Ectodermal cell (in vitro differentiated cells): ENCODE results near the gene ZNF532.
"Not testable (repeated sequence)": the region's sequence is repeated elsewhere in the genome, so short reads cannot be mapped to it uniquely, and the experiment has no call there.

Experiments
- H3K27ac ChIP-seq: 2 replicates; pipeline ENCODE4 v1.7.0; 2013; ENCODE audit warnings: mild to moderate bottlenecking, low read depth, low read length; ENCODE audit not compliant: insufficient read depth, poor library complexity, severe bottlenecking
- H3K27me3 ChIP-seq: 2 replicates; pipeline ENCODE4 v1.7.0; 2013; ENCODE audit warnings: mild to moderate bottlenecking, low read length; ENCODE audit not compliant: insufficient read depth, control insufficient read depth, poor library complexity, severe bottlenecking
- H3K36me3 ChIP-seq: one replicate; pipeline ENCODE4 v1.7.0; 2013; ENCODE audit warnings: low read length; ENCODE audit not compliant: control insufficient read depth, insufficient read depth
- H3K4me1 ChIP-seq: one replicate; pipeline ENCODE4 v1.7.0; 2013; ENCODE audit warnings: low read length; ENCODE audit not compliant: control insufficient read depth, insufficient read depth
- H3K4me3 ChIP-seq: 2 replicates; pipeline ENCODE4 v1.7.0; 2013; ENCODE audit warnings: low read depth, low read length, control low read depth; ENCODE audit not compliant: insufficient read depth
- H3K9me3 ChIP-seq: 2 replicates; pipeline ENCODE4 v1.7.0; 2013; ENCODE audit warnings: mild to moderate bottlenecking, low read length, moderate library complexity; ENCODE audit not compliant: control insufficient read depth
- WGBS, 2 experiments: methylation state at CpG; one replicate each; pipeline ENCODE4 v1.1.7; 2013; ENCODE audit warnings: missing lambda C conversion rate in 2 of 2; 5-methylcytosine and 5-hydroxymethylcytosine counted together

ZNF532 gene

GRCh38 chr18:58911766-58912165 is 47.1 kb downstream of the ZNF532 start:
- Histone ChIP-seq H3K4me3 (no peak overlapping the region), H3K27ac (no peak overlapping the region), H3K27me3 (no peaks in the 10 kb centered on the region), H3K4me1 (peaks cover 33% of the 10 kb centered on the region), H3K9me3 (no peaks in the 10 kb centered on the region), H3K36me3 (peaks cover 7% of the 10 kb centered on the region)
- WGBS, 2 experiments: 65 to 66% methylated on average over 8 of the region's 8 CpGs

DNA sequence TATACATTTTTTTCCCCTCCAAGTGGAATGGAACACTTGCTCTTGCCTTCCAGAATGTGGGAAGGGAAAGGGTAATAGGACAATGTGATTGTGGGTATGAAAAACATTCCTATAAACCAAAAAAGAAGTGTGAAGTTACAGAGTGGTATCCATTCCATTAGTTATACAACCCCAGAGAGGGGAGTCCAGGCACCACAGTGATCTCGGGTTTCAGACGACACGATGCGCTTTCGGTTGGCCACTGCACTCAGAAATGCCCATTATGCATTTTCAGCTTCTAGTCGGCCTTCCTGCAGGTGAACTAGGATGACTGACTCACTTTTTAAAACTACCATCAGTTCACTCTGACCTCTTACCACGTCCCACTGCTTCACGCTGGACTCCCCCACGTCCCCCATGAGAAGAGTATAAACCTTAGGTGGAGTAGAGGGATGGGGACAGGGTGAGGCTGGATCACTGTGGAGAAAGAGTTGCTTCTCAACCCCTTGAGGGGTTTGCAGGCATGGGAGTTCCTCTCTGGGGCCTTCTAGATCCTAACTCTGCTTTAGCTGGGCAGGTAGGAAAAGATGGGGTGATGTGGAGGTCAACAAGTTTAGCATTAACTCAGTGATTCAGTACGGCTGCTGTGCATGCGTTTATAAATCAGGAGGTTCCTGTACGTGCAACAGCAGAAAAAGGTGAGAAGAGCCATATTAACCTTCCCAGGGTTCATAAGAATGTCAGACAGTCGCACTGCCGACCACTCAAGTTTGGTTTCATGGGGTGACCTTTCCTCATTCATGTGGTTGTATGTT is 50.5 kb downstream of the ZNF532 start:
- H3K36me3 ChIP-seq: peaks cover 36% of the 10 kb centered on the region
- H3K27me3 ChIP-seq: no peaks in the 10 kb centered on the region
- H3K4me3 ChIP-seq: no peak overlapping the region
- no peaks in the 10 kb centered on the region for H3K9me3 ChIP-seq
- WGBS, 2 experiments: 83 to 86% methylated on average over 14 of the region's 14 CpGs
- no peak overlapping the region for H3K27ac ChIP-seq
- peaks cover 25% of the 10 kb centered on the region for H3K4me1 ChIP-seq

DNA sequence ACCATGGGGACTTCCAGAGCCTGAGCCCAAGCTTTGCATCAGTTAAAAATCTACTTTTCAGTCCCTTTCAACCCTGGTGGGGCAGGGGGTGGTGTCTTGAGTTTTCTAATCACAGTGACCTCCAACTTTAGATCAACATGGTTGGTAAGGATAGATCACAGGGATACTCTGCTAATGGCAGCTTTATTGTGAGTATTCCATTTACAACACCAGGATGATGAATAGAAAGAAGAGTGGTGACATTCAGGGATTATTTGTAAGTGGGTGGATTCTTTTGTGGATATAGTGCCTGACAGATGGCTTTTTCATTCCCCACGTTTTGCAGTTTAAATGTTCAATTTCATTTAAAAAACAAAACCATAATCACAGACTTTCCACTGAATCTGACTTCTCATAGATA is 51.3 kb downstream of the ZNF532 start:
- H3K27me3 ChIP-seq: no peaks in the 10 kb centered on the region
- H3K4me1 ChIP-seq: peaks cover 19% of the 10 kb centered on the region
- H3K9me3 ChIP-seq: no peaks in the 10 kb centered on the region
- H3K4me3 ChIP-seq: no peak overlapping the region
- peaks cover 42% of the 10 kb centered on the region for H3K36me3 ChIP-seq
- WGBS, 2 experiments: 83% methylated on average over 1 of the region's 1 CpG; no CpG with 5 or more reads in 1 of the 2 experiments
- H3K27ac ChIP-seq: no peak overlapping the region

GRCh38 chr18:58919934-58920333 is 55.3 kb downstream of the ZNF532 start:
- H3K36me3 ChIP-seq: peaks cover 68% of the 10 kb centered on the region
- H3K9me3 ChIP-seq, H3K27me3 ChIP-seq, H3K4me1 ChIP-seq, H3K27ac ChIP-seq, H3K4me3 ChIP-seq: not testable (repeated sequence)
- WGBS, 2 experiments: 95 to 96% methylated on average over 13 to 16 of the region's 16 CpGs

GRCh38 chr18:58922995-58923394 is 58.3 kb downstream of the ZNF532 start:
- WGBS, 2 experiments: 92 to 96% methylated on average over 10 of the region's 10 CpGs
- no peak overlapping the region for H3K27ac ChIP-seq
- no peaks in the 10 kb centered on the region for H3K9me3 ChIP-seq
- H3K4me1 ChIP-seq: peaks cover 5% of the 10 kb centered on the region
- no peaks in the 10 kb centered on the region for H3K27me3 ChIP-seq
- H3K4me3 ChIP-seq: no peak overlapping the region
- peaks cover 50% of the 10 kb centered on the region for H3K36me3 ChIP-seq

GRCh38 chr18:58924473-58924872 is 59.8 kb downstream of the ZNF532 start:
- H3K27me3 ChIP-seq: no peaks in the 10 kb centered on the region
- H3K4me1 ChIP-seq: peaks cover 11% of the 10 kb centered on the region
- H3K4me3 ChIP-seq: no peak overlapping the region
- H3K27ac ChIP-seq: no peak overlapping the region
- H3K36me3 ChIP-seq: peaks cover 46% of the 10 kb centered on the region
- no peaks in the 10 kb centered on the region for H3K9me3 ChIP-seq
- 95 to 96% methylated on average over 2 to 3 of the region's 3 CpGs for WGBS, 2 experiments

GRCh38 chr18:58927659-58928058 is 63.0 kb downstream of the ZNF532 start:
- Histone ChIP-seq H3K27ac (no peak overlapping the region), H3K9me3 (no peaks in the 10 kb centered on the region), H3K27me3 (no peaks in the 10 kb centered on the region), H3K4me3 (no peak overlapping the region), H3K4me1 (peaks cover 11% of the 10 kb centered on the region), H3K36me3 (peaks cover 27% of the 10 kb centered on the region)
- 58 to 60% methylated on average over 4 to 5 of the region's 5 CpGs for WGBS, 2 experiments

DNA sequence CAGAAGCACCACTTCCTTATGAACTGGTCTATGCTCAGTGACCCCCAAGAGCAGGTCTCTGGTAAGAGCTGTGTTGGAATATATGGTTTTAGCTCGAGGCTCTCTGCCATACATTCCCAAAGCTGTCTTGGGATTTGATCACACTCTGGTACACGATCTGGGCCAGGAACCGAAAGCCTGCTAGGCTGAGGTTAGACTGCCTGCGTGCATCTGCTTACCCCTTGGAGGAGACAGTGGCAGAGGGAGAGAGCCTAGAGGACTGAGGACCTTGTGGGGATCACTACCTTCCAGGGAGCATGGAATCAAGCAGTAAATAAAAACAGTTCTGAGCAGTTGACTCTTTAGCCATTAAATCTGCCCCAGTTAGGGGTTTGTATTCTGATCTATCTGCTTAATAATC is 63.7 kb downstream of the ZNF532 start:
- Histone ChIP-seq H3K9me3 (no peaks in the 10 kb centered on the region), H3K27ac (no peak overlapping the region), H3K4me3 (no peak overlapping the region), H3K36me3 (peaks cover 20% of the 10 kb centered on the region), H3K27me3 (no peaks in the 10 kb centered on the region), H3K4me1 (peaks cover 11% of the 10 kb centered on the region)
- 85 to 87% methylated on average over 4 of the region's 4 CpGs for WGBS, 2 experiments

DNA sequence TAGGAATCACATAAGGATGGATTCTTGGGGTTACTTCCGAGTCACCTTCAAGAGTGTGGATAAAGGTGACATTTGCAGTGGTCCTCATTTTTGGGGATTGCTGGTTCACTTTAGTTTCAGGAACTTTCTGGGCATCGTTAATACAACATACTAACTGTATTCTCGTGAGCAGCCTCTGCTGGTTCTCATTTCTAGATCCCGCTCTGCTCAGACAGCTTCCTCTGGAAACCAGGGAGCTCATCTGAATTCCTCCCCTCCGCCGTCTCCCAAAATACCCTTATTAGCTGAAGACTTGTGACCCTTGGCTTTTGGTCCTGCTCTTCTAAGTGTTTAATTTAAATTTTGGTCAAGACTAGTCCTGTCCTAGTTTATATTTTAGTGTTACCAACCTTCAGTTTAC is 64.5 kb downstream of the ZNF532 start:
- no peaks in the 10 kb centered on the region for H3K27me3 ChIP-seq
- WGBS, 2 experiments: 90 to 94% methylated on average over 6 of the region's 6 CpGs
- H3K36me3 ChIP-seq: peaks cover 13% of the 10 kb centered on the region

GRCh38 chr18:58934356-58934755 is 69.7 kb downstream of the ZNF532 start:
- Histone ChIP-seq H3K27ac (no peak overlapping the region), H3K36me3 (peaks cover 21% of the 10 kb centered on the region), H3K9me3 (no peaks in the 10 kb centered on the region), H3K27me3 (no peaks in the 10 kb centered on the region), H3K4me3 (no peak overlapping the region), H3K4me1 (no peaks in the 10 kb centered on the region)
- WGBS, 2 experiments: 96% methylated on average over 9 of the region's 9 CpGs

More for the DNA sequence above, 64.5 kb downstream of the ZNF532 start:
- Histone ChIP-seq H3K9me3 (no peaks in the 10 kb centered on the region), H3K4me1 (peaks cover 11% of the 10 kb centered on the region), H3K4me3 (no peak overlapping the region), H3K27ac (no peak overlapping the region)
